H1 (cell line): ENCODE data around the gene FXR2. TPM values are rescaled to one million over a fixed set of nuclear protein-coding genes. Genes with fewer than 3 reads are reported as not detected.

Experiments
- CTCF ChIA-PET: fragments of 300-600 bp; sonication (Branson Sonifier 250); formaldehyde crosslinking; loops from one replicate; lab custom pipeline; 2021; ENCODE audit not compliant: partially characterized antibody; lab: Charles Lee
- POLR2A ChIA-PET: fragments of 300-600 bp; sonication (Branson Sonifier 250); formaldehyde crosslinking; loops from one replicate; lab custom pipeline; 2021; ENCODE audit warnings: inconsistent platforms; ENCODE audit not compliant: partially characterized antibody; lab: Charles Lee
- DNase-seq, 2 experiments: peaks; one replicate each; pipeline versions ENCODE4 v3.0.0 to v3.0.0-alpha.2; 2010 to 2022; ENCODE audit warnings: low spot score in 2 of 2, low read depth in 1 of 2, mixed read lengths in 1 of 2
- FAIRE-seq: peaks from 2 replicates; lab custom pipeline; 2011; peaks lifted over from hg19 to GRCh38; lab: Jason Lieb, UNC
- H2AFZ ChIP-seq: 2 replicates; pipeline ENCODE4 v1.8.1; 2012; ENCODE audit warnings: low read length, inconsistent platforms
- H2AK5ac ChIP-seq: 2 replicates; pipeline ENCODE4 v1.6.1; 2013; ENCODE audit warnings: low read depth, low read length
- H2BK120ac ChIP-seq: replicated peaks from 2 replicates; pipeline ENCODE3; 2013; ENCODE audit warnings: low read depth, low read length, inconsistent platforms
- H2BK12ac ChIP-seq: 2 replicates; pipeline ENCODE4 v1.6.1; 2013; ENCODE audit warnings: low read depth, low read length
- H2BK15ac ChIP-seq: 2 replicates; pipeline ENCODE4 v1.6.1; 2013; ENCODE audit warnings: low read length
- H2BK20ac ChIP-seq: 2 replicates; pipeline ENCODE4 v1.6.1; 2013; ENCODE audit warnings: low read length
- H2BK5ac ChIP-seq: 2 replicates; pipeline ENCODE4 v1.6.1; 2013; ENCODE audit warnings: low read depth, low read length
- H3K14ac ChIP-seq: 2 replicates; pipeline ENCODE4 v1.6.1; 2013; ENCODE audit warnings: inconsistent platforms; ENCODE audit not compliant: insufficient read length
- H3K18ac ChIP-seq: 2 replicates; pipeline ENCODE4 v1.6.1; 2013; ENCODE audit warnings: low read length; ENCODE audit errors: extremely low read depth
- H3K23ac ChIP-seq: 2 replicates; pipeline ENCODE4 v1.6.1; 2013; ENCODE audit warnings: inconsistent platforms; ENCODE audit not compliant: insufficient read length
- H3K23me2 ChIP-seq: 2 replicates; pipeline ENCODE4 v1.6.1; 2013; ENCODE audit warnings: low read depth, low read length
- H3K27ac ChIP-seq: 2 replicates; pipeline ENCODE4 v1.6.1; 2011; ENCODE audit warnings: low read depth, low read length, inconsistent platforms
- H3K27me3 ChIP-seq, 4 experiments: replicated peaks in 1 of 4; 1 replicate in 1 of 4; 2 replicates in 3 of 4; pipeline versions ENCODE4 v1.6.1 to v1.8.1; 2011 to 2013; ENCODE audit warnings: low read length in 3 of 4, mild to moderate bottlenecking in 3 of 4, inconsistent platforms in 2 of 4, mixed read lengths in 2 of 4, moderate library complexity in 1 of 4; ENCODE audit not compliant: control insufficient read depth in 3 of 4, insufficient read depth in 3 of 4; ENCODE audit errors: extremely low read depth in 1 of 4
- H3K36me3 ChIP-seq, 4 experiments: 2 replicates each; pipeline versions ENCODE4 v1.6.1 to v1.8.1; 2011 to 2013; ENCODE audit warnings: mild to moderate bottlenecking in 4 of 4, low read length in 3 of 4, moderate library complexity in 2 of 4, control low read depth in 1 of 4, inconsistent platforms in 1 of 4; ENCODE audit not compliant: insufficient read depth in 4 of 4, control insufficient read depth in 2 of 4
- H3K4ac ChIP-seq: replicated peaks from 2 replicates; pipeline ENCODE3; 2013; ENCODE audit warnings: low read length, low read depth, mixed read lengths, inconsistent platforms; ENCODE audit not compliant: insufficient read length
- H3K4me1 ChIP-seq, 4 experiments: replicated peaks in 1 of 4; 1 replicate in 1 of 4; 2 replicates in 3 of 4; pipeline versions ENCODE4 v1.6.1 to v1.8.1; 2011 to 2013; ENCODE audit warnings: low read length in 3 of 4, inconsistent platforms in 2 of 4, mixed read lengths in 1 of 4; ENCODE audit not compliant: insufficient read depth in 4 of 4, control insufficient read depth in 3 of 4
- H3K4me2 ChIP-seq, 2 experiments: 2 replicates each; pipeline versions ENCODE4 v1.6.1 to v1.8.1; 2011 to 2013; ENCODE audit warnings: low read depth in 2 of 2, low read length in 2 of 2, control low read depth in 1 of 2, inconsistent platforms in 1 of 2, mild to moderate bottlenecking in 1 of 2; ENCODE audit not compliant: insufficient read depth in 1 of 2
- H3K4me3 ChIP-seq, 4 experiments: fragments of 200-600, 300-600 bp in 1 of 4; sonication (generic), shearing (Covaris generic), sonication (Bioruptor Twin) in 1 of 4; 2 replicates each; pipeline versions ENCODE4 v1.5.1 to v1.8.1; 2011 to 2016; ENCODE audit warnings: low read length in 4 of 4, low read depth in 3 of 4, control low read depth in 2 of 4, inconsistent platforms in 2 of 4, mild to moderate bottlenecking in 2 of 4, mixed read lengths in 1 of 4, moderate library complexity in 1 of 4; ENCODE audit not compliant: insufficient read depth in 2 of 4; ENCODE audit errors: extremely low read depth in 1 of 4
- H3K56ac ChIP-seq: replicated peaks from 2 replicates; pipeline ENCODE3; 2013; ENCODE audit warnings: low read depth, mild to moderate bottlenecking, mixed read lengths, low read length, inconsistent platforms; ENCODE audit not compliant: insufficient read length
- H3K79me1 ChIP-seq: 2 replicates; pipeline ENCODE4 v1.6.1; 2013; ENCODE audit warnings: low read depth, low read length, control low read depth
- H3K79me2 ChIP-seq, 2 experiments: 2 replicates each; pipeline versions ENCODE4 v1.6.1 to v1.8.1; 2012 to 2013; ENCODE audit warnings: low read length in 2 of 2, mild to moderate bottlenecking in 2 of 2, inconsistent platforms in 1 of 2; ENCODE audit not compliant: insufficient read depth in 2 of 2, control insufficient read depth in 1 of 2
- H3K9ac ChIP-seq, 4 experiments: replicated peaks in 1 of 4; 1 replicate in 1 of 4; 2 replicates in 3 of 4; pipeline versions ENCODE4 v1.6.1 to v1.8.1; 2011 to 2013; ENCODE audit warnings: low read depth in 3 of 4, low read length in 3 of 4, control low read depth in 2 of 4, mild to moderate bottlenecking in 2 of 4, moderate library complexity in 2 of 4, inconsistent platforms in 1 of 4; ENCODE audit errors: extremely low read depth in 1 of 4
- H3K9me3 ChIP-seq, 2 experiments: 2 replicates each; pipeline versions ENCODE4 v1.6.1 to v1.8.1; 2012 to 2013; ENCODE audit warnings: mild to moderate bottlenecking in 2 of 2, moderate library complexity in 2 of 2, control low read depth in 1 of 2, inconsistent platforms in 1 of 2, low read depth in 1 of 2, low read length in 1 of 2, mixed read lengths in 1 of 2; ENCODE audit not compliant: insufficient read depth in 2 of 2
- H4K20me1 ChIP-seq, 2 experiments: replicated peaks in 1 of 2; 2 replicates each; pipeline versions ENCODE3 to v1.8.1; 2011 to 2013; ENCODE audit warnings: inconsistent platforms in 2 of 2, low read length in 2 of 2, mild to moderate bottlenecking in 1 of 2; ENCODE audit not compliant: insufficient read depth in 2 of 2, control insufficient read depth in 1 of 2
- H4K5ac ChIP-seq: 2 replicates; pipeline ENCODE4 v1.6.1; 2013; ENCODE audit warnings: low read length, low read depth, mixed read lengths, inconsistent platforms; ENCODE audit not compliant: insufficient read length
- H4K8ac ChIP-seq: 2 replicates; pipeline ENCODE4 v1.8.0; 2013; ENCODE audit warnings: mild to moderate bottlenecking, moderate library complexity, low read length, inconsistent platforms; ENCODE audit not compliant: insufficient read depth; ENCODE audit errors: extremely low read depth
- H4K91ac ChIP-seq: replicated peaks from 2 replicates; pipeline ENCODE3; 2013; ENCODE audit warnings: low read length, mixed read lengths, inconsistent platforms; ENCODE audit not compliant: insufficient read length
- CBX8 ChIP-seq: fragments of 300-800, 300-1000 bp; sonication (generic); IDR thresholded peaks from 2 replicates; pipeline ENCODE4 v1.7.1; 2016; ENCODE audit warnings: low read depth, low read length, borderline replicate concordance
- EGR1 ChIP-seq: IDR thresholded peaks from 2 replicates; pipeline ENCODE4 v1.6.1; 2011; ENCODE audit warnings: low read depth, low read length, borderline replicate concordance
- FOSL1 ChIP-seq: IDR thresholded peaks from 2 replicates; pipeline ENCODE4 v1.6.1; 2011; ENCODE audit warnings: mild to moderate bottlenecking, low read depth, low read length, moderate library complexity; ENCODE audit not compliant: insufficient read depth
- JUN ChIP-seq: IDR thresholded peaks from 2 replicates; pipeline ENCODE4 v1.6.1; 2011; ENCODE audit warnings: low read depth, mild to moderate bottlenecking, improper control_type of control experiment, low read length
- NANOG ChIP-seq: IDR thresholded peaks from 2 replicates; pipeline ENCODE4 v1.6.1; 2011; ENCODE audit warnings: low read length, low read depth, mild to moderate bottlenecking, inconsistent platforms; ENCODE audit not compliant: insufficient read depth, poor library complexity, severe bottlenecking
- POLR2A ChIP-seq, 2 experiments: IDR thresholded peaks; 1 replicate in 1 of 2; 2 replicates in 1 of 2; pipeline ENCODE4 v1.6.1; 2011; ENCODE audit warnings: low read depth in 2 of 2, low read length in 2 of 2, mild to moderate bottlenecking in 2 of 2; ENCODE audit errors: control extremely low read depth in 1 of 2
- POLR2AphosphoS5 ChIP-seq: IDR thresholded peaks from 2 replicates; pipeline ENCODE4 v1.6.1; 2011; ENCODE audit warnings: low read depth, low read length
- SP4 ChIP-seq: IDR thresholded peaks from 2 replicates; pipeline ENCODE4 v1.6.1; 2012; ENCODE audit warnings: low read length, inconsistent platforms
- TAF7 ChIP-seq: optimal IDR thresholded peaks from 2 replicates; pipeline ENCODE3; 2011; ENCODE audit warnings: low read depth, mild to moderate bottlenecking, inconsistent platforms, low read length, moderate library complexity, borderline replicate concordance
- WGBS, 2 experiments: shearing (Covaris generic) in 1 of 2; methylation state at CpG; one replicate each; pipeline versions ENCODE4 v1.1.6 to v1.1.7; 2013 to 2015; ENCODE audit warnings: low lambda C conversion rate in 2 of 2, mixed read lengths in 2 of 2, inconsistent platforms in 1 of 2, low coverage in 1 of 2, missing lambda C conversion rate in 1 of 2; ENCODE audit not compliant: insufficient replicate concordance in 2 of 2, insufficient coverage in 1 of 2, insufficient read length in 1 of 2; ENCODE audit errors: extremely low coverage in 1 of 2, missing lambda C conversion rate in 1 of 2; 5-methylcytosine and 5-hydroxymethylcytosine counted together
- polyA plus RNA-seq, 7 experiments: library from polyadenylated mRNA; depleted of rRNA in 3 of 7; stranded (reverse) in 5 of 7; unstranded in 2 of 7; fragments of >200 nt in 5 of 7; fragments of 200-250 nt in 2 of 7; gene quantifications; 1 replicate in 5 of 7; 2 replicates in 1 of 7; 4 replicates in 1 of 7; pipeline versions ENCODE4 v1.2.1 to v1.2.3, GENCODE V29; 2011 to 2013; ENCODE audit warnings: missing spikeins in 2 of 7, mixed read lengths in 2 of 7
- total RNA-seq: library from RNA; stranded (reverse); fragmentation: NEBNext Ultra II Directional; extraction: Animal tissue kit (Norgen Biotek cat#: 25700); gene quantifications from 2 replicates; pipeline ENCODE4 v1.2.1, GENCODE V29; 2021

The FXR2 gene
- total and polyA plus RNA-seq, 2 of the 8 experiments (the other 6 are each of a cell fraction or from before 2014, with no cell fraction given), result 26.2 to 44.0 TPM

DNA sequence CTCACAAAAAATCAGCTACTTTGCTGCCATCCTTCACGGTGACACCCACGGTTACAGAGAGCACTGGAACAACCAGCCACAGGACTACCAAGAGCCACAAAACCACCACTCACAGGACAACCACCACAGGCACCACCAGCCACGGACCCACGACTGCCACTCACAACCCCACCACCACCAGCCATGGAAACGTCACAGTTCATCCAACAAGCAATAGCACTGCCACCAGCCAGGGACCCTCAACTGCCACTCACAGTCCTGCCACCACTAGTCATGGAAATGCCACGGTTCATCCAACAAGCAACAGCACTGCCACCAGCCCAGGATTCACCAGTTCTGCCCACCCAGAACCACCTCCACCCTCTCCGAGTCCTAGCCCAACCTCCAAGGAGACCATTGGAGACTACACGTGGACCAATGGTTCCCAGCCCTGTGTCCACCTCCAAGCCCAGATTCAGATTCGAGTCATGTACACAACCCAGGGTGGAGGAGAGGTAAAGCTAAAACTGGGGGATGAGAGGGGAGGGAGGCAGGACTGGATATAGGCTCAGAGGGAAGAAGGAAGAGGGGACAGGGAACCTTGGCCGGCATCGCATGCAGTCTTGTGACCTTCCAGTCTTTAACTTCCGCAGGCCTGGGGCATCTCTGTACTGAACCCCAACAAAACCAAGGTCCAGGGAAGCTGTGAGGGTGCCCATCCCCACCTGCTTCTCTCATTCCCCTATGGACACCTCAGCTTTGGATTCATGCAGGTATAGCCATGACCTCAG is 34.7 kb downstream of the FXR2 start:
- Histone ChIP-seq H3K27ac (peak overlapping the region; percentile 18), H3K79me2 (peaks cover 4 to 14% of the 10 kb centered on the region in 2 experiments; a peak in 2 of 4 replicates), H4K5ac (no peak overlapping the region), H3K36me3 (peaks cover 30 to 41% (median 36%) of the 10 kb centered on the region in 4 experiments), H2BK120ac (no peak overlapping the region), H2BK12ac (peak overlapping the region; percentile 17; the same call in 1 of the 2 replicates), H4K8ac (no peak overlapping the region), H2AFZ (no peak overlapping the region), H2BK20ac (peak overlapping the region; percentile 40; the same call in 1 of the 2 replicates), H2BK5ac (peak overlapping the region; percentile 56), H3K23ac (no peak overlapping the region), H3K4me2 (no peak overlapping the region), H2AK5ac (no peak overlapping the region; the same call in 1 of the 2 replicates), H3K4ac (no peak overlapping the region), H3K4me1 (peaks cover 1 to 16% (median 7%) of the 10 kb centered on the region in 4 experiments; a peak in 6 of 7 replicates), H3K14ac (no peak overlapping the region), H3K18ac (no peak overlapping the region), H3K4me3 (no peak overlapping the region), H3K79me1 (peaks cover 7% of the 10 kb centered on the region; the same call in 1 of the 2 replicates), H3K23me2 (peaks cover 11% of the 10 kb centered on the region; the same call in 1 of the 2 replicates), H3K27me3 (no peaks in the 10 kb centered on the region), H2BK15ac (0 out of 2 replicates have a peak overlapping the region, but pooled peaks have one; percentile 63), H4K20me1 (peaks cover 15 to 17% of the 10 kb centered on the region in 2 experiments), H4K91ac (no peak overlapping the region), H3K56ac (no peak overlapping the region), H3K9me3 (no peaks in the 10 kb centered on the region), H3K9ac (no peak overlapping the region)
- 89% methylated on average over 12 of the region's 12 CpGs; no CpG with 5 or more reads in 1 of the 2 experiments for WGBS, 2 experiments
- peak; percentile 90 for TF ChIP-seq POLR2AphosphoS5
- 0 out of 2 replicates have a peak, but pooled peaks have one; percentile 42 for TF ChIP-seq FOSL1
- TF ChIP-seq CBX8, result no peak
- peak; percentile 33; the same call in 1 of the 2 replicates for TF ChIP-seq EGR1
- no peak for TF ChIP-seq JUN
- TF ChIP-seq TAF7, result peak; percentile 1
- TF ChIP-seq POLR2A (IDR thresholded peaks at IDR 0.05; ENCODE audit: control extremely low read depth in 1 of 2, low read depth in 2 of 2, low read length in 2 of 2), result peak in 1 of 2 experiments; percentile 70; a peak in 1 of 3 replicates
- TF ChIP-seq SP4, result no peak
- no peak for TF ChIP-seq NANOG
- ChIA-PET POLR2A (interaction anchor here (0.7 to 37.5 kb wide), 19 partner anchors 2 to 338 kb away, joined by 3 to 1144 read pairs (median 5); partner anchors contain the start of genes ATP1B2, CD68, FXR2 and GABARAP), CTCF (interaction anchor here (1.1 to 3.0 kb wide), 7 partner anchors 9 to 108 kb away, joined by 4 to 17 read pairs (median 10); partner anchors contain the start of genes SOX15, TP53 and WRAP53)
- FAIRE-seq, result no peak
- DNase-seq, result peak in 1 of 2 experiments; percentile 53
